GM12864 (cell line): ENCODE measurements around the gene POR.

Experiments used
- DNase-seq: peaks from one replicate; pipeline ENCODE4 v3.0.0-alpha.2; 2011; ENCODE audit warnings: low read depth
- H3K4me3 ChIP-seq: 2 replicates; pipeline ENCODE4 v1.5.1; 2011; ENCODE audit warnings: mild to moderate bottlenecking, low read depth, low read length, control low read depth
- CTCF ChIP-seq: IDR thresholded peaks from 2 replicates; pipeline ENCODE4 v1.5.1; 2011; ENCODE audit warnings: low read depth, mild to moderate bottlenecking, moderate library complexity, low read length, control low read depth, inconsistent platforms; ENCODE audit errors: missing control alignments

Gene POR

GRCh38 chr7:75985518-75986146 lies 70.7 kb downstream of the POR start:
- DNase-seq, result no peak
- H3K4me3 ChIP-seq, result no peak overlapping the region
- TF ChIP-seq CTCF, result no peak

- H3K4me3 ChIP-seq, result no peak overlapping the region
- no peak for DNase-seq
- no peak for TF ChIP-seq CTCF
These were observed 71.3 kb downstream of the POR start for GRCh38 chr7:75986147-75986781.

GRCh38 chr7:75987026-75987804 lies 72.3 kb downstream of the POR start:
- no peak overlapping the region for H3K4me3 ChIP-seq
- no peak for TF ChIP-seq CTCF
- no peak for DNase-seq

- no peak for DNase-seq
- no peak overlapping the region for H3K4me3 ChIP-seq
- TF ChIP-seq CTCF, result no peak
These were observed 73.0 kb downstream of the POR start for GRCh38 chr7:75987805-75988567.

GRCh38 chr7:75988568-75989499 lies 73.9 kb downstream of the POR start:
- TF ChIP-seq CTCF, result no peak
- H3K4me3 ChIP-seq, result no peak overlapping the region
- no peak for DNase-seq
